ENCODE measurements around the gene FHIT.

The FHIT gene

GRCh38 chr3:60187343-60187742 is 1063.9 kb downstream of the FHIT start:
- no peak for DNase-seq (ENCODE audit: low read depth)
- in situ Hi-C loops (cut with HindIII; ENCODE audit: low sequenced_read_pairs) = no loop called here
- no peak overlapping the region for H3K4me3 ChIP-seq (ENCODE audit: low read depth, low read length)
- no peak for TF ChIP-seq CTCF (IDR thresholded peaks at IDR 0.05; ENCODE audit: low read depth, low read length, missing control alignments)

GRCh38 chr3:60186359-60186758 is 1064.9 kb downstream of the FHIT start:
- DNase-seq (ENCODE audit: low read depth) = no peak
- in situ Hi-C loops (cut with HindIII; ENCODE audit: low sequenced_read_pairs) = no loop called here
- no peak overlapping the region for H3K4me3 ChIP-seq (ENCODE audit: low read depth, low read length)
- no peak for TF ChIP-seq CTCF (IDR thresholded peaks at IDR 0.05; ENCODE audit: low read depth, low read length, missing control alignments)

- no peak for DNase-seq (ENCODE audit: low read depth)
- in situ Hi-C loops (cut with HindIII; ENCODE audit: low sequenced_read_pairs) = no loop called here
- H3K4me3 ChIP-seq (ENCODE audit: low read depth, low read length) = no peak overlapping the region
- TF ChIP-seq CTCF (IDR thresholded peaks at IDR 0.05; ENCODE audit: low read depth, low read length, missing control alignments) = no peak
These were observed 1066.1 kb downstream of the FHIT start for GRCh38 chr3:60185161-60185560.

- H3K4me3 ChIP-seq (ENCODE audit: low read depth, low read length) = no peak overlapping the region
- in situ Hi-C loops (cut with HindIII; ENCODE audit: low sequenced_read_pairs) = no loop called here
- no peak for DNase-seq (ENCODE audit: low read depth)
- no peak for TF ChIP-seq CTCF (IDR thresholded peaks at IDR 0.05; ENCODE audit: low read depth, low read length, missing control alignments)
These were observed 1068.6 kb downstream of the FHIT start for GRCh38 chr3:60182697-60183096.

GRCh38 chr3:60178931-60179653 is 1072.2 kb downstream of the FHIT start:
- TF ChIP-seq CTCF (IDR thresholded peaks at IDR 0.05; ENCODE audit: low read depth, low read length, missing control alignments) = no peak
- in situ Hi-C loops (cut with HindIII; ENCODE audit: low sequenced_read_pairs) = no loop called here
- H3K4me3 ChIP-seq (ENCODE audit: low read depth, low read length) = no peak overlapping the region
- no peak for DNase-seq (ENCODE audit: low read depth)

- DNase-seq (ENCODE audit: low read depth) = no peak
- no peak overlapping the region for H3K4me3 ChIP-seq (ENCODE audit: low read depth, low read length)
- in situ Hi-C loops (cut with HindIII; ENCODE audit: low sequenced_read_pairs) = no loop called here
- TF ChIP-seq CTCF (IDR thresholded peaks at IDR 0.05; ENCODE audit: low read depth, low read length, missing control alignments) = no peak
These were observed 1073.5 kb downstream of the FHIT start for GRCh38 chr3:60177726-60178125.

Measured in astrocyte of the cerebellum (primary cell).